ENCODE results near the gene MAT2B.

- TF ChIP-seq, protein P1, sequence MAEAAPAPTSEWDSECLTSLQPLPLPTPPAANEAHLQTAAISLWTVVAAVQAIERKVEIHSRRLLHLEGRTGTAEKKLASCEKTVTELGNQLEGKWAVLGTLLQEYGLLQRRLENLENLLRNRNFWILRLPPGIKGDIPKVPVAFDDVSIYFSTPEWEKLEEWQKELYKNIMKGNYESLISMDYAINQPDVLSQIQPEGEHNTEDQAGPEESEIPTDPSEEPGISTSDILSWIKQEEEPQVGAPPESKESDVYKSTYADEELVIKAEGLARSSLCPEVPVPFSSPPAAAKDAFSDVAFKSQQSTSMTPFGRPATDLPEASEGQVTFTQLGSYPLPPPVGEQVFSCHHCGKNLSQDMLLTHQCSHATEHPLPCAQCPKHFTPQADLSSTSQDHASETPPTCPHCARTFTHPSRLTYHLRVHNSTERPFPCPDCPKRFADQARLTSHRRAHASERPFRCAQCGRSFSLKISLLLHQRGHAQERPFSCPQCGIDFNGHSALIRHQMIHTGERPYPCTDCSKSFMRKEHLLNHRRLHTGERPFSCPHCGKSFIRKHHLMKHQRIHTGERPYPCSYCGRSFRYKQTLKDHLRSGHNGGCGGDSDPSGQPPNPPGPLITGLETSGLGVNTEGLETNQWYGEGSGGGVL (tag by site-specific recombination; IDR thresholded peaks at IDR 0.05): no peak
- TF ChIP-seq EGR2 (tag by site-specific recombination; IDR thresholded peaks at IDR 0.05; ENCODE audit: low read depth) (no peak), ZSCAN30 (tag by site-specific recombination; IDR thresholded peaks at IDR 0.05) (no peak), ZBTB44 (tag by site-specific recombination; IDR thresholded peaks at IDR 0.05) (no peak)
Observed at GRCh38 chr5:163544836-163545235, 39.4 kb downstream of the MAT2B start.
